GM12878 (cell line): Measurements from ENCODE around the gene MSI2. TPM values are rescaled to one million over a fixed set of nuclear protein-coding genes. Genes with fewer than 3 reads are reported as not detected.

Source experiments
- ATAC-seq: fragments of 200-7000 bp; cut with Tn5 transposase; 3 replicates; pipeline ENCODE4 v1.9.1; 2020; ENCODE audit warnings: mild to moderate bottlenecking, moderate library complexity
- BruUV-seq: library from RNA; stranded (reverse); fragments of 400-500 nt; replicated peaks from 2 replicates; lab custom pipeline; 2021; lab: Mats Ljungman, UMichigan
- CTCF ChIA-PET: fragments of 300-600 bp; sonication (Branson Sonifier 250); formaldehyde crosslinking; extraction: SDS; loops from one replicate; lab custom pipeline; 2021; ENCODE audit warnings: inconsistent platforms; lab: Yijun Ruan, JAX
- POLR2A ChIA-PET: fragments of 350-600 bp; formaldehyde crosslinking; extraction: SDS; loops from one replicate; lab custom pipeline; 2021; ENCODE audit warnings: inconsistent platforms; lab: Charles Lee
- RAD21 ChIA-PET: fragments of 300-600 bp; sonication (Branson Sonifier 250); formaldehyde crosslinking; loops from one replicate; lab custom pipeline; 2023; ENCODE audit warnings: antibody characterized with exemption; ENCODE audit not compliant: unreplicated experiment; lab: Charles Lee
- SMC1A ChIA-PET: fragments of 300-600 bp; sonication (Branson Sonifier 250); formaldehyde crosslinking; loops from one replicate; lab custom pipeline; 2023; ENCODE audit not compliant: unreplicated experiment, uncharacterized antibody; lab: Charles Lee
- DNase-seq: peaks from one replicate; pipeline ENCODE4 v3.0.0-alpha.2; 2011; ENCODE audit warnings: low read depth, low spot score
- FAIRE-seq: peaks from 3 replicates; lab custom pipeline; 2011; peaks lifted over from hg19 to GRCh38; lab: Jason Lieb, UNC
- H2AFZ ChIP-seq: 2 replicates; pipeline ENCODE4 v1.6.0; 2011; ENCODE audit warnings: low read depth, low read length, control low read depth; ENCODE audit not compliant: control insufficient read depth
- H3K27ac ChIP-seq: 2 replicates; pipeline ENCODE4 v1.5.1; 2011; ENCODE audit warnings: control low read depth; ENCODE audit not compliant: control insufficient read depth, insufficient read depth
- H3K27me3 ChIP-seq, 2 experiments: replicated peaks in 1 of 2; 2 replicates each; pipeline versions ENCODE4 v1.6.0 to v1.6.1; 2011; ENCODE audit warnings: low read length in 1 of 2; ENCODE audit not compliant: control insufficient read depth in 2 of 2, insufficient read depth in 2 of 2
- H3K36me3 ChIP-seq, 2 experiments: 2 replicates each; pipeline ENCODE4 v1.5.1; 2011; ENCODE audit warnings: low read length in 1 of 2; ENCODE audit not compliant: control insufficient read depth in 2 of 2, insufficient read depth in 2 of 2
- H3K4me1 ChIP-seq: 2 replicates; pipeline ENCODE4 v1.6.1; 2011; ENCODE audit warnings: mild to moderate bottlenecking, low read length, moderate library complexity, mixed read lengths; ENCODE audit not compliant: control insufficient read depth, insufficient read depth
- H3K4me2 ChIP-seq: 2 replicates; pipeline ENCODE4 v1.6.0; 2011; ENCODE audit warnings: control low read depth; ENCODE audit not compliant: control insufficient read depth, insufficient read depth
- H3K4me3 ChIP-seq: fragments of 200-600 bp; sonication (generic); 2 replicates; pipeline ENCODE4 v1.5.1; 2016
- H3K79me2 ChIP-seq: 2 replicates; pipeline ENCODE4 v1.6.0; 2011; ENCODE audit warnings: low read length; ENCODE audit not compliant: control insufficient read depth, insufficient read depth
- H3K9ac ChIP-seq: 2 replicates; pipeline ENCODE4 v1.8.0; 2011; ENCODE audit warnings: low read length, control low read depth, mixed read lengths; ENCODE audit not compliant: control insufficient read depth, insufficient read depth
- H3K9me3 ChIP-seq: replicated peaks from 3 replicates; pipeline ENCODE4 v1.5.1; 2011; ENCODE audit warnings: mild to moderate bottlenecking, low read length; ENCODE audit not compliant: control insufficient read depth, insufficient read depth
- H4K20me1 ChIP-seq: 2 replicates; pipeline ENCODE4 v1.6.0; 2011; ENCODE audit not compliant: control insufficient read depth, insufficient read depth
- ATF7 ChIP-seq: fragments of 450-650 bp; IDR thresholded peaks from 2 replicates; pipeline ENCODE4 v1.6.1; 2016; ENCODE audit warnings: low read depth, mild to moderate bottlenecking
- HCFC1 ChIP-seq: fragments of 150-350 bp; IDR thresholded peaks from 2 replicates; pipeline ENCODE4 v1.6.1; 2014; ENCODE audit warnings: low read length
- HDAC6 ChIP-seq: fragments of 200-600 bp; sonication (generic); IDR thresholded peaks from one replicate; pipeline ENCODE4 v1.8.0; 2017; ENCODE audit warnings: antibody characterized with exemption; ENCODE audit not compliant: unreplicated experiment
- HDGF ChIP-seq: fragments of 450-650 bp; IDR thresholded peaks from 2 replicates; pipeline ENCODE4 v1.6.1; 2016; ENCODE audit warnings: antibody characterized with exemption
- NRF1 ChIP-seq: conservative IDR thresholded peaks from 2 replicates; pipeline ENCODE4 v1.6.1; 2011; ENCODE audit warnings: mild to moderate bottlenecking, low read depth, low read length, improper control_type of control experiment
- POU2F2 ChIP-seq: IDR thresholded peaks from 3 replicates; pipeline ENCODE4 v1.6.1; 2011; ENCODE audit warnings: low read depth, mild to moderate bottlenecking, low read length, borderline replicate concordance
- SPI1 ChIP-seq: IDR thresholded peaks from 2 replicates; pipeline ENCODE4 v1.6.1; 2011; ENCODE audit warnings: low read depth, mild to moderate bottlenecking, low read length, moderate library complexity, borderline replicate concordance; ENCODE audit not compliant: insufficient read depth
- STAT3 ChIP-seq: IDR thresholded peaks from 2 replicates; pipeline ENCODE4 v1.6.1; 2011; ENCODE audit warnings: low read depth, low read length, improper control_type of control experiment
- TCF7 ChIP-seq: IDR thresholded peaks from 2 replicates; pipeline ENCODE4 v1.6.1; 2014; ENCODE audit warnings: antibody characterized with exemption, borderline replicate concordance
- ZNF207 ChIP-seq: fragments of 450-650 bp; IDR thresholded peaks from 2 replicates; pipeline ENCODE4 v1.6.1; 2014; ENCODE audit warnings: antibody characterized with exemption, mild to moderate bottlenecking, borderline replicate concordance
- WGBS: methylation state at CpG from one replicate; pipeline ENCODE4 v1.1.6; 2016; ENCODE audit warnings: low lambda C conversion rate; ENCODE audit not compliant: insufficient replicate concordance, insufficient coverage; ENCODE audit errors: missing lambda C conversion rate; 5-methylcytosine and 5-hydroxymethylcytosine counted together
- in situ Hi-C: fragments of 300-500 bp; cut with MboI; formaldehyde crosslinking; loops from 9 replicates; pipeline ENCODE4 v1.14.3; 2018; ENCODE audit warnings: mixed read lengths
- intact Hi-C: fragments of 100-400 bp; cut with micrococcal nuclease; formaldehyde crosslinking; loops from one replicate; pipeline ENCODE4 v1.14.2; 2022; ENCODE audit not compliant: unreplicated experiment
- polyA plus RNA-seq, 11 experiments: library from polyadenylated mRNA; depleted of rRNA in 4 of 11; unstranded in 6 of 11; stranded (reverse) in 5 of 11; fragments of >200 nt; fragmentation: Nextera tagmentation in 4 of 11; fragmentation: Illumina TruSeq in 1 of 11; extraction: Ambion mirVana in 4 of 11; extraction: Trizol in 1 of 11; gene quantifications; 1 replicate in 1 of 11; 2 replicates in 10 of 11; pipeline versions ENCODE4 v1.2.1 to v1.2.3, GENCODE V29; 2011 to 2016; ENCODE audit warnings: inconsistent platforms in 2 of 11, missing spikeins in 2 of 11, low read depth in 1 of 11
- total RNA-seq, 4 experiments: library from RNA; depleted of rRNA in 3 of 4; stranded (reverse); fragments of >200 nt in 3 of 4; fragmentation: Illumina TruSeq in 1 of 4; extraction: Trizol in 1 of 4; gene quantifications; 2 replicates each; pipeline versions ENCODE4 v1.2.1 to v1.2.3, GENCODE V29; 2013 to 2021
- TF ChIP-seq, protein P1 (sequence below): fragments of 150-350 bp; IDR thresholded peaks from 2 replicates; pipeline ENCODE4 v1.6.1; 2016; ENCODE audit warnings: low read depth, low read length
- TF ChIP-seq, protein P2 (sequence below): fragments of 450-650 bp; IDR thresholded peaks from 2 replicates; pipeline ENCODE4 v1.6.1; 2017; ENCODE audit warnings: antibody characterized with exemption, mild to moderate bottlenecking, moderate library complexity
- TF ChIP-seq, protein P3 (sequence below): fragments of 450-650 bp; IDR thresholded peaks from 2 replicates; pipeline ENCODE4 v1.6.1; 2017; ENCODE audit warnings: mild to moderate bottlenecking, moderate library complexity

Gene MSI2
- total and polyA plus RNA-seq, 10 of the 15 experiments (the other 5 are each of a cell fraction or from before 2014, with no cell fraction given), result 6.1 to 76.1 (median 42.0) TPM

DNA sequence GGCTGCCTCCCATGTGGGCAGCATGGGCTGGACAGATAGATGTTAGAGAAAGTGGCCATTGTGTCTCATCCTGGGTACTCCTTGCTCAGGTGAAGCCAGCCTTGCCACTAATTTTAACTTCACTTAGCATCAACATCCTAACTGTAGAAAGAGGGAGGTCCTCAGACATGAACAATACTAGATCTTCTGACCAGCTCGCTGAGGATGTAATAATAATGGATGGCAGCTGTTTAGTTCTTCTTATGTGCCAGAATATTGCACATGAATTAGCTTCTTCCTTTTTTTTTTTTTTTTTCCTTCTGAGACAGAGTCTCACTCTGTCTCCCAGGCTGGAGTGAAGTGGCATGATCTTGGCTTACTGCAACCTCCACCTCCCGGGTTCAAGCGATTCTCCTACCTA lies 256.4 kb downstream of the MSI2 start:
- no peak for FAIRE-seq
- CTCF ChIA-PET, result interaction anchor here (2.1 kb wide), 1 partner anchor 9 kb away, joined by 7 read pairs; no protein-coding TSS in a partner anchor
- no TSS peak for BruUV-seq

More for the DNA sequence above, 256.4 kb downstream of the MSI2 start:
- Histone ChIP-seq H4K20me1 (no peaks in the 10 kb centered on the region), H3K36me3 (peaks cover 0 to 2% of the 10 kb centered on the region in 2 experiments; a peak in 2 of 4 replicates), H3K4me2 (no peak overlapping the region), H3K4me3 (no peak overlapping the region), H3K27me3 (no peaks in the 10 kb centered on the region), H3K9ac (no peak overlapping the region), H3K27ac (no peak overlapping the region), H2AFZ (no peak overlapping the region), H3K9me3 (no peaks in the 10 kb centered on the region), H3K79me2 (peaks cover 6% of the 10 kb centered on the region; the same call in 1 of the 2 replicates), H3K4me1 (0 out of 2 replicates have a peak, but pooled peaks cover 2% of the 10 kb centered on the region)
- intact Hi-C loops (no loop called here), in situ Hi-C loops (no loop called here)
- no peak for TF ChIP-seq ATF7
- no peak for TF ChIP-seq ZNF207
- no peak for TF ChIP-seq HDGF
- no peak for TF ChIP-seq TCF7
- no peak for TF ChIP-seq HCFC1
- TF ChIP-seq, protein P1, sequence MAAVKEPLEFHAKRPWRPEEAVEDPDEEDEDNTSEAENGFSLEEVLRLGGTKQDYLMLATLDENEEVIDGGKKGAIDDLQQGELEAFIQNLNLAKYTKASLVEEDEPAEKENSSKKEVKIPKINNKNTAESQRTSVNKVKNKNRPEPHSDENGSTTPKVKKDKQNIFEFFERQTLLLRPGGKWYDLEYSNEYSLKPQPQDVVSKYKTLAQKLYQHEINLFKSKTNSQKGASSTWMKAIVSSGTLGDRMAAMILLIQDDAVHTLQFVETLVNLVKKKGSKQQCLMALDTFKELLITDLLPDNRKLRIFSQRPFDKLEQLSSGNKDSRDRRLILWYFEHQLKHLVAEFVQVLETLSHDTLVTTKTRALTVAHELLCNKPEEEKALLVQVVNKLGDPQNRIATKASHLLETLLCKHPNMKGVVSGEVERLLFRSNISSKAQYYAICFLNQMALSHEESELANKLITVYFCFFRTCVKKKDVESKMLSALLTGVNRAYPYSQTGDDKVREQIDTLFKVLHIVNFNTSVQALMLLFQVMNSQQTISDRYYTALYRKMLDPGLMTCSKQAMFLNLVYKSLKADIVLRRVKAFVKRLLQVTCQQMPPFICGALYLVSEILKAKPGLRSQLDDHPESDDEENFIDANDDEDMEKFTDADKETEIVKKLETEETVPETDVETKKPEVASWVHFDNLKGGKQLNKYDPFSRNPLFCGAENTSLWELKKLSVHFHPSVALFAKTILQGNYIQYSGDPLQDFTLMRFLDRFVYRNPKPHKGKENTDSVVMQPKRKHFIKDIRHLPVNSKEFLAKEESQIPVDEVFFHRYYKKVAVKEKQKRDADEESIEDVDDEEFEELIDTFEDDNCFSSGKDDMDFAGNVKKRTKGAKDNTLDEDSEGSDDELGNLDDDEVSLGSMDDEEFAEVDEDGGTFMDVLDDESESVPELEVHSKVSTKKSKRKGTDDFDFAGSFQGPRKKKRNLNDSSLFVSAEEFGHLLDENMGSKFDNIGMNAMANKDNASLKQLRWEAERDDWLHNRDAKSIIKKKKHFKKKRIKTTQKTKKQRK, result no peak
- no peak for TF ChIP-seq POU2F2
- TF ChIP-seq SPI1, result no peak
- no peak for TF ChIP-seq NRF1
- TF ChIP-seq, protein P2, sequence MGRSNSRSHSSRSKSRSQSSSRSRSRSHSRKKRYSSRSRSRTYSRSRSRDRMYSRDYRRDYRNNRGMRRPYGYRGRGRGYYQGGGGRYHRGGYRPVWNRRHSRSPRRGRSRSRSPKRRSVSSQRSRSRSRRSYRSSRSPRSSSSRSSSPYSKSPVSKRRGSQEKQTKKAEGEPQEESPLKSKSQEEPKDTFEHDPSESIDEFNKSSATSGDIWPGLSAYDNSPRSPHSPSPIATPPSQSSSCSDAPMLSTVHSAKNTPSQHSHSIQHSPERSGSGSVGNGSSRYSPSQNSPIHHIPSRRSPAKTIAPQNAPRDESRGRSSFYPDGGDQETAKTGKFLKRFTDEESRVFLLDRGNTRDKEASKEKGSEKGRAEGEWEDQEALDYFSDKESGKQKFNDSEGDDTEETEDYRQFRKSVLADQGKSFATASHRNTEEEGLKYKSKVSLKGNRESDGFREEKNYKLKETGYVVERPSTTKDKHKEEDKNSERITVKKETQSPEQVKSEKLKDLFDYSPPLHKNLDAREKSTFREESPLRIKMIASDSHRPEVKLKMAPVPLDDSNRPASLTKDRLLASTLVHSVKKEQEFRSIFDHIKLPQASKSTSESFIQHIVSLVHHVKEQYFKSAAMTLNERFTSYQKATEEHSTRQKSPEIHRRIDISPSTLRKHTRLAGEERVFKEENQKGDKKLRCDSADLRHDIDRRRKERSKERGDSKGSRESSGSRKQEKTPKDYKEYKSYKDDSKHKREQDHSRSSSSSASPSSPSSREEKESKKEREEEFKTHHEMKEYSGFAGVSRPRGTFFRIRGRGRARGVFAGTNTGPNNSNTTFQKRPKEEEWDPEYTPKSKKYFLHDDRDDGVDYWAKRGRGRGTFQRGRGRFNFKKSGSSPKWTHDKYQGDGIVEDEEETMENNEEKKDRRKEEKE, result no peak
- TF ChIP-seq, protein P3, sequence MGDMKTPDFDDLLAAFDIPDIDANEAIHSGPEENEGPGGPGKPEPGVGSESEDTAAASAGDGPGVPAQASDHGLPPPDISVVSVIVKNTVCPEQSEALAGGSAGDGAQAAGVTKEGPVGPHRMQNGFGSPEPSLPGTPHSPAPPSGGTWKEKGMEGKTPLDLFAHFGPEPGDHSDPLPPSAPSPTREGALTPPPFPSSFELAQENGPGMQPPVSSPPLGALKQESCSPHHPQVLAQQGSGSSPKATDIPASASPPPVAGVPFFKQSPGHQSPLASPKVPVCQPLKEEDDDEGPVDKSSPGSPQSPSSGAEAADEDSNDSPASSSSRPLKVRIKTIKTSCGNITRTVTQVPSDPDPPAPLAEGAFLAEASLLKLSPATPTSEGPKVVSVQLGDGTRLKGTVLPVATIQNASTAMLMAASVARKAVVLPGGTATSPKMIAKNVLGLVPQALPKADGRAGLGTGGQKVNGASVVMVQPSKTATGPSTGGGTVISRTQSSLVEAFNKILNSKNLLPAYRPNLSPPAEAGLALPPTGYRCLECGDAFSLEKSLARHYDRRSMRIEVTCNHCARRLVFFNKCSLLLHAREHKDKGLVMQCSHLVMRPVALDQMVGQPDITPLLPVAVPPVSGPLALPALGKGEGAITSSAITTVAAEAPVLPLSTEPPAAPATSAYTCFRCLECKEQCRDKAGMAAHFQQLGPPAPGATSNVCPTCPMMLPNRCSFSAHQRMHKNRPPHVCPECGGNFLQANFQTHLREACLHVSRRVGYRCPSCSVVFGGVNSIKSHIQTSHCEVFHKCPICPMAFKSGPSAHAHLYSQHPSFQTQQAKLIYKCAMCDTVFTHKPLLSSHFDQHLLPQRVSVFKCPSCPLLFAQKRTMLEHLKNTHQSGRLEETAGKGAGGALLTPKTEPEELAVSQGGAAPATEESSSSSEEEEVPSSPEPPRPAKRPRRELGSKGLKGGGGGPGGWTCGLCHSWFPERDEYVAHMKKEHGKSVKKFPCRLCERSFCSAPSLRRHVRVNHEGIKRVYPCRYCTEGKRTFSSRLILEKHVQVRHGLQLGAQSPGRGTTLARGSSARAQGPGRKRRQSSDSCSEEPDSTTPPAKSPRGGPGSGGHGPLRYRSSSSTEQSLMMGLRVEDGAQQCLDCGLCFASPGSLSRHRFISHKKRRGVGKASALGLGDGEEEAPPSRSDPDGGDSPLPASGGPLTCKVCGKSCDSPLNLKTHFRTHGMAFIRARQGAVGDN, result no peak
- no peak for TF ChIP-seq HDAC6
- TF ChIP-seq STAT3, result no peak
- POLR2A ChIA-PET, result interaction anchor here (0.9 to 1.0 kb wide), 3 partner anchors 10 to 43 kb away, joined by 3 read pairs; no protein-coding TSS in a partner anchor
- DNase-seq, result no peak
- 96% methylated on average over 3 of the region's 3 CpGs for WGBS
- SMC1A ChIA-PET, result interaction anchor here (1.1 to 3.5 kb wide), 3 partner anchors 9 to 269 kb away, joined by 4 to 10 read pairs (median 6); no protein-coding TSS in a partner anchor
- RAD21 ChIA-PET, result no interaction called here
- ATAC-seq, result no peak
